Lower leg skin (tissue), 3 donors: ENCODE measurements around the gene GSG1L.

Experiments
- POLR2A ChIP-seq, 2 donors: fragments of 450-650 bp; IDR thresholded peaks; one replicate each; pipeline ENCODE4 v1.6.1; 2016 to 2017; ENCODE audit warnings: antibody characterized with exemption in 2 of 2, mild to moderate bottlenecking in 1 of 2, moderate library complexity in 1 of 2
- TF ChIP-seq, protein P1 (sequence below), 3 donors: fragments of 450-650 bp; IDR thresholded peaks; one replicate each; pipeline ENCODE4 v1.5.1; 2016; ENCODE audit warnings: antibody characterized with exemption in 3 of 3, mild to moderate bottlenecking in 3 of 3, moderate library complexity in 2 of 3

DNA sequence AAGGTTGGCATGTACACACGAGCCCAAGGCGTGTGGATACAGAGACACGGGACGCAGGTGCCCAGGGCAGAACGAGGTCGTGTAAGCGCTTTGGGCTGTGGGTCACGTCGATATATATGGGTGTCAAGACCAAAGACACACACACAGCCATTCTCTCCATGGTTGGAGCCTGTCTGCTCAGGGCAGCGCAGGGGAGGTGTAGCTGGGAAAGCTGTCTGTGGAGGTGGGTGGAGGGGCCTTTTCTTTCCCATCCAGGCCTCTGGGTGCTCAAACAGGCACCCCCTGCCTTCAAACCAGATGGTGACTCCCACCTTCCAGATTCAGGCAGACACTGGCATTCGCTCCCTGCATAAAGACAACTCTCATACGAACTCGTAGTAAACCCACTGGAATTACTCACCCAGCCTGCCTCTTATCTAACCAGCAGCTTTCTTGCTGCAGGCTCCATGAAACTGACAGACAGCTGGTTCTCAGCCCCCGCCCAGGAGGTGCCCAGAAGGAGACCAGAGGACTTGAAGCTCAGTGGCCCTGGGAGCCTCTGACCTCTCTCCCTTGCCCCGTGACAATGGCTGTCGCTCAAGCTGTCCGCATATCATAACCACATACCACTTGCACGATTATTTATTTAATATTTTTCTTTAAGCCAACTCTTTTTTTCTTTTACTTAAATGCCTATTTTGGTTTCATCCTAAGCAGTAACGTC, 276.4 kb downstream of the GSG1L start:
- TF ChIP-seq, protein P1, sequence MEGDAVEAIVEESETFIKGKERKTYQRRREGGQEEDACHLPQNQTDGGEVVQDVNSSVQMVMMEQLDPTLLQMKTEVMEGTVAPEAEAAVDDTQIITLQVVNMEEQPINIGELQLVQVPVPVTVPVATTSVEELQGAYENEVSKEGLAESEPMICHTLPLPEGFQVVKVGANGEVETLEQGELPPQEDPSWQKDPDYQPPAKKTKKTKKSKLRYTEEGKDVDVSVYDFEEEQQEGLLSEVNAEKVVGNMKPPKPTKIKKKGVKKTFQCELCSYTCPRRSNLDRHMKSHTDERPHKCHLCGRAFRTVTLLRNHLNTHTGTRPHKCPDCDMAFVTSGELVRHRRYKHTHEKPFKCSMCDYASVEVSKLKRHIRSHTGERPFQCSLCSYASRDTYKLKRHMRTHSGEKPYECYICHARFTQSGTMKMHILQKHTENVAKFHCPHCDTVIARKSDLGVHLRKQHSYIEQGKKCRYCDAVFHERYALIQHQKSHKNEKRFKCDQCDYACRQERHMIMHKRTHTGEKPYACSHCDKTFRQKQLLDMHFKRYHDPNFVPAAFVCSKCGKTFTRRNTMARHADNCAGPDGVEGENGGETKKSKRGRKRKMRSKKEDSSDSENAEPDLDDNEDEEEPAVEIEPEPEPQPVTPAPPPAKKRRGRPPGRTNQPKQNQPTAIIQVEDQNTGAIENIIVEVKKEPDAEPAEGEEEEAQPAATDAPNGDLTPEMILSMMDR (IDR thresholded peaks at IDR 0.05), result no peak
- no peak for TF ChIP-seq POLR2A (IDR thresholded peaks at IDR 0.05)
